HEK293 (cell line): ENCODE measurements around the gene CD300LG.
A peak's percentile ranks its signal among the peaks of the same experiment; 100 is the strongest.

Source experiments
- CTCF ChIA-PET: fragments of 350-600 bp; formaldehyde crosslinking; extraction: SDS; loops from one replicate; lab custom pipeline; 2021; ENCODE audit warnings: antibody characterized with exemption; lab: Yijun Ruan, JAX
- POLR2A ChIA-PET: fragments of 300-600 bp; formaldehyde crosslinking; extraction: SDS; loops from one replicate; lab custom pipeline; 2020; ENCODE audit warnings: antibody characterized with exemption, inconsistent platforms; lab: Yijun Ruan, JAX
- H3K27ac ChIP-seq: fragments of 200-500 bp; sonication (Bioruptor generic); 2 replicates; pipeline ENCODE4 v1.5.1; 2014; ENCODE audit warnings: low read depth, low read length, control low read depth, inconsistent platforms; ENCODE audit errors: extremely low read depth
- H3K36me3 ChIP-seq, 2 experiments: fragments of 200-500 bp in 1 of 2; sonication (Bioruptor generic) in 1 of 2; 1 replicate in 1 of 2; 2 replicates in 1 of 2; pipeline ENCODE4 v1.5.1; 2014 to 2017; ENCODE audit warnings: inconsistent platforms in 2 of 2, low read length in 2 of 2; ENCODE audit not compliant: control insufficient read depth in 2 of 2, insufficient read depth in 1 of 2
- H3K4me1 ChIP-seq: fragments of 200-500 bp; sonication (Bioruptor generic); 2 replicates; pipeline ENCODE4 v1.5.1; 2014; ENCODE audit warnings: mild to moderate bottlenecking, low read length, inconsistent platforms; ENCODE audit not compliant: control insufficient read depth, insufficient read depth
- H3K4me3 ChIP-seq: 2 replicates; pipeline ENCODE4 v1.5.1; 2011; ENCODE audit warnings: low read depth, mild to moderate bottlenecking, control low read depth, low read length, moderate library complexity
- H3K9me3 ChIP-seq: fragments of 200-500 bp; sonication (Bioruptor generic); 2 replicates; pipeline ENCODE4 v1.5.1; 2014; ENCODE audit warnings: low read depth, low read length, inconsistent platforms; ENCODE audit not compliant: control insufficient read depth, insufficient read depth
- BCL11A ChIP-seq: fragments of 450-650 bp; formaldehyde crosslinking; IDR thresholded peaks from 2 replicates; pipeline ENCODE4 v1.5.1; 2016; ENCODE audit warnings: low read depth, missing biosample characterization, missing genetic modification characterization
- EGR2 ChIP-seq: fragments of 450-650 bp; formaldehyde crosslinking; IDR thresholded peaks from 2 replicates; pipeline ENCODE4 v1.5.1; 2016; ENCODE audit warnings: low read depth, missing biosample characterization, missing genetic modification characterization
- ELK4 ChIP-seq: IDR thresholded peaks from 2 replicates; pipeline ENCODE4 v1.6.1; 2011; ENCODE audit warnings: mild to moderate bottlenecking, low read depth, low read length, borderline replicate concordance
- FEZF1 ChIP-seq: fragments of 450-650 bp; formaldehyde crosslinking; IDR thresholded peaks from 2 replicates; pipeline ENCODE4 v1.5.1; 2016; ENCODE audit warnings: missing biosample characterization, missing genetic modification characterization
- HIC1 ChIP-seq: fragments of 450-650 bp; formaldehyde crosslinking; IDR thresholded peaks from 2 replicates; pipeline ENCODE4 v1.5.1; 2016; ENCODE audit warnings: missing biosample characterization, missing genetic modification characterization
- KLF10 ChIP-seq: fragments of 450-650 bp; IDR thresholded peaks from 2 replicates; pipeline ENCODE4 v1.5.1; 2018; ENCODE audit warnings: missing biosample characterization, mild to moderate bottlenecking, missing genetic modification characterization
- SP2 ChIP-seq: fragments of 450-650 bp; formaldehyde crosslinking; IDR thresholded peaks from 2 replicates; pipeline ENCODE4 v1.5.1; 2016; ENCODE audit warnings: missing biosample characterization, missing genetic modification characterization
- ZBTB1 ChIP-seq: fragments of 450-650 bp; formaldehyde crosslinking; IDR thresholded peaks from 2 replicates; pipeline ENCODE4 v1.5.1; 2016; ENCODE audit warnings: missing biosample characterization, missing genetic modification characterization
- ZBTB10 ChIP-seq: fragments of 450-650 bp; formaldehyde crosslinking; IDR thresholded peaks from 2 replicates; pipeline ENCODE4 v1.5.1; 2016; ENCODE audit warnings: missing biosample characterization, missing genetic modification characterization
- ZFP37 ChIP-seq: fragments of 450-650 bp; formaldehyde crosslinking; IDR thresholded peaks from 2 replicates; pipeline ENCODE4 v1.5.1; 2016; ENCODE audit warnings: missing biosample characterization, missing genetic modification characterization
- ZNF114 ChIP-seq: fragments of 450-650 bp; formaldehyde crosslinking; IDR thresholded peaks from 2 replicates; pipeline ENCODE4 v1.5.0; 2017; ENCODE audit warnings: missing biosample characterization, missing genetic modification characterization
- ZNF138 ChIP-seq: fragments of 450-650 bp; formaldehyde crosslinking; IDR thresholded peaks from 2 replicates; pipeline ENCODE4 v1.5.1; 2016; ENCODE audit warnings: missing biosample characterization, missing genetic modification characterization, borderline replicate concordance
- ZNF174 ChIP-seq: fragments of 450-650 bp; formaldehyde crosslinking; IDR thresholded peaks from 2 replicates; pipeline ENCODE4 v1.5.0; 2017; ENCODE audit warnings: missing biosample characterization, mild to moderate bottlenecking, missing genetic modification characterization
- ZNF398 ChIP-seq: fragments of 450-650 bp; formaldehyde crosslinking; IDR thresholded peaks from 2 replicates; pipeline ENCODE4 v1.5.1; 2017; ENCODE audit warnings: missing biosample characterization, missing genetic modification characterization
- ZNF423 ChIP-seq: fragments of 450-650 bp; formaldehyde crosslinking; IDR thresholded peaks from 2 replicates; pipeline ENCODE4 v1.5.1; 2016; ENCODE audit warnings: missing biosample characterization, missing genetic modification characterization
- ZNF510 ChIP-seq: fragments of 450-650 bp; formaldehyde crosslinking; IDR thresholded peaks from 2 replicates; pipeline ENCODE4 v1.5.1; 2018; ENCODE audit warnings: mild to moderate bottlenecking, missing genetic modification characterization, missing biosample characterization; ENCODE audit not compliant: insufficient replicate concordance
- ZNF521 ChIP-seq: fragments of 450-650 bp; formaldehyde crosslinking; IDR thresholded peaks from 2 replicates; pipeline ENCODE4 v1.5.1; 2017; ENCODE audit warnings: missing biosample characterization, mild to moderate bottlenecking, missing genetic modification characterization
- ZNF555 ChIP-seq: fragments of 450-650 bp; formaldehyde crosslinking; conservative IDR thresholded peaks from 2 replicates; pipeline ENCODE4 v1.5.1; 2017; ENCODE audit warnings: missing biosample characterization, mild to moderate bottlenecking, missing genetic modification characterization, inconsistent platforms
- ZNF561 ChIP-seq: fragments of 450-650 bp; IDR thresholded peaks from 2 replicates; pipeline ENCODE4 v1.5.1; 2018; ENCODE audit warnings: missing biosample characterization, missing genetic modification characterization, borderline replicate concordance
- ZNF585B ChIP-seq: fragments of 450-650 bp; formaldehyde crosslinking; IDR thresholded peaks from 2 replicates; pipeline ENCODE4 v1.5.1; 2016; ENCODE audit warnings: missing biosample characterization, missing genetic modification characterization
- ZNF600 ChIP-seq: fragments of 450-650 bp; formaldehyde crosslinking; IDR thresholded peaks from 2 replicates; pipeline ENCODE4 v1.5.1; 2016; ENCODE audit warnings: missing biosample characterization, missing genetic modification characterization
- ZNF701 ChIP-seq: fragments of 450-650 bp; formaldehyde crosslinking; IDR thresholded peaks from 2 replicates; pipeline ENCODE4 v1.5.1; 2016; ENCODE audit warnings: missing biosample characterization, missing genetic modification characterization
- ZSCAN30 ChIP-seq: fragments of 450-650 bp; IDR thresholded peaks from 2 replicates; pipeline ENCODE4 v1.5.1; 2018; ENCODE audit warnings: missing biosample characterization, mild to moderate bottlenecking, missing genetic modification characterization, moderate library complexity
- TF ChIP-seq, protein P1 (sequence below): fragments of 450-650 bp; formaldehyde crosslinking; IDR thresholded peaks from 2 replicates; pipeline ENCODE4 v1.5.1; 2017; ENCODE audit warnings: missing biosample characterization, missing genetic modification characterization
- TF ChIP-seq, protein P2 (sequence below): fragments of 450-650 bp; formaldehyde crosslinking; optimal IDR thresholded peaks from 2 replicates; pipeline ENCODE3; 2016; ENCODE audit warnings: missing biosample characterization, mild to moderate bottlenecking, missing genetic modification characterization
- TF ChIP-seq, protein P3 (sequence below): fragments of 450-650 bp; formaldehyde crosslinking; IDR thresholded peaks from 2 replicates; pipeline ENCODE4; 2016; ENCODE audit warnings: missing biosample characterization, missing genetic modification characterization

CD300LG gene

DNA sequence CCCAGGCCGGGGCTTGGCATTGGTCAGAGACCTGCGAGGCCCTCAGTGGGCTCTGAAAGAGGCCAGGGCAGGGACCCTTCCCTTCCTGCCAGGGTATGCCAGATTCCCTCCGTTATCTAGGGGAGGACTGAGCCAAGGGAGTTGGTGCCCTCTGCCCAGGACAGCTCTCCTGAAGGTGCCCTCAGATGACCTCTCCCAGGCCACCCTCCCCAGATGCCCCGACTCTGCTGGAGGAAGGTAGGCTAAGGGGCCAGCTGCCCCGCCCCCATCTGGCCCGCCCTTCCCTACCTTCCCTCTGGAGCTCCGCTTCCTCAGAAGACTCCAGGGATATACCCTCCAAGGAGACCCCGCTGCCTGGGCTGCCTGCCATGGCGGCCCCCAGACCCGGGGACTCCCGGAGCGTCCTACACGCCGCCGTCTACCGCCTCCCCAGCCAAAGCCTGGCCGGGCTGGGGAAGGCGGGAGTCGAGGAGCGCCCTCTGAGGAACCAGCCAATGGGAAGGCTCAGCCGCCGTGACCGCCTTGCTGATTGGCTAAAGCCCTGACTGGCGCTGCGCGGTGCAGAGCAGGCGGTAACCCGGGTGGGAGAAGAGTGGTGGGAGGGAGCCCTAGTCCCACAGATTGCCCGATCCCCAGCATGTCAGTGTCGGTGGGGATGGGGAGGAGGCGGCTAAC, 53.3 kb downstream of the CD300LG start:
- POLR2A ChIA-PET = interaction anchor here (0.5 to 1.0 kb wide), 3 partner anchors 11 to 375 kb away, joined by 3 to 8 read pairs (median 5); no protein-coding TSS in a partner anchor
- TF ChIP-seq ZNF138 (tag by site-specific recombination) = no peak
- TF ChIP-seq KLF10 (tag by site-specific recombination) = no peak
- no peak for TF ChIP-seq ZNF701 (tag by site-specific recombination)
- TF ChIP-seq ZBTB1 (tag by site-specific recombination) = no peak
- TF ChIP-seq ZNF521 = no peak
- TF ChIP-seq BCL11A (tag by site-specific recombination) = peak; percentile 56; the same call in 1 of the 2 replicates
- TF ChIP-seq EGR2 = peak; percentile 84
- TF ChIP-seq FEZF1 (tag by site-specific recombination) = no peak
- TF ChIP-seq, protein P1, sequence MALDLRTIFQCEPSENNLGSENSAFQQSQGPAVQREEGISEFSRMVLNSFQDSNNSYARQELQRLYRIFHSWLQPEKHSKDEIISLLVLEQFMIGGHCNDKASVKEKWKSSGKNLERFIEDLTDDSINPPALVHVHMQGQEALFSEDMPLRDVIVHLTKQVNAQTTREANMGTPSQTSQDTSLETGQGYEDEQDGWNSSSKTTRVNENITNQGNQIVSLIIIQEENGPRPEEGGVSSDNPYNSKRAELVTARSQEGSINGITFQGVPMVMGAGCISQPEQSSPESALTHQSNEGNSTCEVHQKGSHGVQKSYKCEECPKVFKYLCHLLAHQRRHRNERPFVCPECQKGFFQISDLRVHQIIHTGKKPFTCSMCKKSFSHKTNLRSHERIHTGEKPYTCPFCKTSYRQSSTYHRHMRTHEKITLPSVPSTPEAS = no peak
- no peak for TF ChIP-seq HIC1 (tag by site-specific recombination)
- TF ChIP-seq ZFP37 = no peak
- TF ChIP-seq ZNF114 (tag by site-specific recombination) = no peak
- TF ChIP-seq ZSCAN30 (tag by site-specific recombination) = no peak
- no peak for TF ChIP-seq ZNF585B (tag by site-specific recombination)
- TF ChIP-seq ZNF561 (tag by site-specific recombination) = no peak
- TF ChIP-seq, protein P2, sequence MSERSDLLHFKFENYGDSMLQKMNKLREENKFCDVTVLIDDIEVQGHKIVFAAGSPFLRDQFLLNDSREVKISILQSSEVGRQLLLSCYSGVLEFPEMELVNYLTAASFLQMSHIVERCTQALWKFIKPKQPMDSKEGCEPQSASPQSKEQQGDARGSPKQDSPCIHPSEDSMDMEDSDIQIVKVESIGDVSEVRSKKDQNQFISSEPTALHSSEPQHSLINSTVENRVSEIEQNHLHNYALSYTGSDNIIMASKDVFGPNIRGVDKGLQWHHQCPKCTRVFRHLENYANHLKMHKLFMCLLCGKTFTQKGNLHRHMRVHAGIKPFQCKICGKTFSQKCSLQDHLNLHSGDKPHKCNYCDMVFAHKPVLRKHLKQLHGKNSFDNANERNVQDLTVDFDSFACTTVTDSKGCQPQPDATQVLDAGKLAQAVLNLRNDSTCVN = peak; percentile 32
- TF ChIP-seq ZNF174 = no peak
- TF ChIP-seq ELK4 = no peak
- no peak for TF ChIP-seq ZNF555 (tag by site-specific recombination)
- TF ChIP-seq ZBTB10 (tag by site-specific recombination) = no peak
- no peak for TF ChIP-seq ZNF423
- TF ChIP-seq ZNF398 (tag by site-specific recombination) = peak; percentile 64; the same call in 1 of the 2 replicates
- TF ChIP-seq, protein P3, sequence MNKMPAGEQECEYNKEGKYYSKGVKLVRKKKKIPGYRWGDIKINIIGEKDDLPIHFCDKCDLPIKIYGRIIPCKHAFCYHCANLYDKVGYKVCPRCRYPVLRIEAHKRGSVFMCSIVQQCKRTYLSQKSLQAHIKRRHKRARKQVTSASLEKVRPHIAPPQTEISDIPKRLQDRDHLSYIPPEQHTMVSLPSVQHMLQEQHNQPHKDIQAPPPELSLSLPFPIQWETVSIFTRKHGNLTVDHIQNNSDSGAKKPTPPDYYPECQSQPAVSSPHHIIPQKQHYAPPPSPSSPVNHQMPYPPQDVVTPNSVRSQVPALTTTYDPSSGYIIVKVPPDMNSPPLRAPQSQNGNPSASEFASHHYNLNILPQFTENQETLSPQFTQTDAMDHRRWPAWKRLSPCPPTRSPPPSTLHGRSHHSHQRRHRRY (tag by site-specific recombination) = no peak
- peak; percentile 95 for TF ChIP-seq ZNF600 (tag by site-specific recombination)
- peak; percentile 96 for TF ChIP-seq SP2 (tag by site-specific recombination)
- no peak for TF ChIP-seq ZNF510

More for the DNA sequence above, 53.3 kb downstream of the CD300LG start:
- Histone ChIP-seq H3K4me3 (peak overlapping the region; percentile 48), H3K36me3 (peaks cover 0 to 14% of the 10 kb centered on the region in 2 experiments; a peak in 2 of 3 replicates), H3K27ac (peak overlapping the region; percentile 47; the same call in 1 of the 2 replicates), H3K4me1 (peaks cover 11% of the 10 kb centered on the region; the same call in 1 of the 2 replicates), H3K9me3 (no peaks in the 10 kb centered on the region)
- CTCF ChIA-PET = interaction anchor here (0.5 to 5.5 kb wide), 8 partner anchors 10 to 1783 kb away, joined by 3 to 39 read pairs (median 6); no protein-coding TSS in a partner anchor
